A375 (cell line): ENCODE results near the gene CHMP4B. TPM values are rescaled to one million over a fixed set of nuclear protein-coding genes. Genes with fewer than 3 reads are reported as not detected.

Source experiments
- total RNA-seq: library from RNA; depleted of rRNA; stranded (reverse); fragments of >200 nt; shearing (Covaris generic); gene quantifications from 2 replicates; pipeline ENCODE4 v1.2.3, GENCODE V29; 2014; rRNA removed

Gene CHMP4B
- total RNA-seq, result 39.5 TPM in 2 replicates

GRCh38 chr20:33810885-33811775 lies at the start of gene CHMP4B:
CHMP4B (plus strand) TSS chr20:33811348; CDS start chr20:33811469, 121 bp downstream.

Other genes starting within 250 kb of the CHMP4B start
- gene C20orf144, start 149.0 kb upstream of the CHMP4B start, total RNA-seq, result 0.04 TPM in 1 of 2 replicates, not detected in the other
- 9.3 and 9.6 TPM in 2 replicates for gene ACTL10, start 144.4 kb upstream of the CHMP4B start, total RNA-seq
- gene NECAB3, start 136.9 kb upstream of the CHMP4B start, total RNA-seq, result 41.3 and 44.0 TPM in 2 replicates
- gene E2F1, start 125.0 kb upstream of the CHMP4B start, total RNA-seq, result 41.6 and 45.6 TPM in 2 replicates
- gene PXMP4, start 91.0 kb upstream of the CHMP4B start, total RNA-seq, result 2.6 and 2.9 TPM in 2 replicates
- gene ZNF341, start 79.4 kb upstream of the CHMP4B start, total RNA-seq, result 3.0 and 3.9 TPM in 2 replicates
- gene RALY, start 182.6 kb downstream of the CHMP4B start, total RNA-seq, result 108 and 132 TPM in 2 replicates